MG63 (cell line): ENCODE measurements around the gene TOMT. TPM values are rescaled to one million over a fixed set of nuclear protein-coding genes. Genes with fewer than 3 reads are reported as not detected.

Experiments
- total RNA-seq: library from RNA; depleted of rRNA; stranded (reverse); fragments of >200 nt; shearing (Covaris generic); gene quantifications from 2 replicates; pipeline ENCODE4 v1.2.3, GENCODE V29; 2014; ENCODE audit warnings: low replicate concordance; rRNA removed

TOMT gene
- total RNA-seq, 1 experiment from 2014 or later = not detected

Other genes with a start within 250 kb of the TOMT start
- not detected in 2 replicates for gene DEFB131B, start 227.5 kb upstream of the TOMT start, total RNA-seq
- gene XNDC1N, start 177.3 kb upstream of the TOMT start, total RNA-seq = 4.8 and 7.7 TPM in 2 replicates
- 24.2 and 36.2 TPM in 2 replicates for gene RNF121, start 176.9 kb upstream of the TOMT start, total RNA-seq
- 1.0 TPM in 1 of 2 replicates, not detected in the other for gene IL18BP, start 107.0 kb upstream of the TOMT start, total RNA-seq
- 104 and 158 TPM in 2 replicates for gene NUMA1, start 25.4 kb upstream of the TOMT start, total RNA-seq
- gene LRRC51, start 25.1 kb upstream of the TOMT start, total RNA-seq = 11.6 and 17.4 TPM in 2 replicates
- 89.9 and 130 TPM in 2 replicates for gene LAMTOR1, start 2.6 kb upstream of the TOMT start, total RNA-seq
- gene ANAPC15, start 6.8 kb downstream of the TOMT start, total RNA-seq = 54.0 and 124 TPM in 2 replicates
- 1.1 and 4.5 TPM in 2 replicates for gene FOLR3, start 29.8 kb downstream of the TOMT start, total RNA-seq
- 0.23 and 3.0 TPM in 2 replicates for gene FOLR1, start 86.2 kb downstream of the TOMT start, total RNA-seq
- not detected in 2 replicates for gene FOLR2, start 110.9 kb downstream of the TOMT start, total RNA-seq
- 25.6 and 51.8 TPM in 2 replicates for gene INPPL1, start 118.8 kb downstream of the TOMT start, total RNA-seq
- not detected in 2 replicates for gene PHOX2A, start 138.3 kb downstream of the TOMT start, total RNA-seq